ENCODE data around the gene RAX. TPM values are rescaled to one million over a fixed set of nuclear protein-coding genes. Genes with fewer than 3 reads are reported as not detected.

RAX gene
- total RNA-seq, 1 experiment from 2014 or later, result 0.37 TPM

DNA sequence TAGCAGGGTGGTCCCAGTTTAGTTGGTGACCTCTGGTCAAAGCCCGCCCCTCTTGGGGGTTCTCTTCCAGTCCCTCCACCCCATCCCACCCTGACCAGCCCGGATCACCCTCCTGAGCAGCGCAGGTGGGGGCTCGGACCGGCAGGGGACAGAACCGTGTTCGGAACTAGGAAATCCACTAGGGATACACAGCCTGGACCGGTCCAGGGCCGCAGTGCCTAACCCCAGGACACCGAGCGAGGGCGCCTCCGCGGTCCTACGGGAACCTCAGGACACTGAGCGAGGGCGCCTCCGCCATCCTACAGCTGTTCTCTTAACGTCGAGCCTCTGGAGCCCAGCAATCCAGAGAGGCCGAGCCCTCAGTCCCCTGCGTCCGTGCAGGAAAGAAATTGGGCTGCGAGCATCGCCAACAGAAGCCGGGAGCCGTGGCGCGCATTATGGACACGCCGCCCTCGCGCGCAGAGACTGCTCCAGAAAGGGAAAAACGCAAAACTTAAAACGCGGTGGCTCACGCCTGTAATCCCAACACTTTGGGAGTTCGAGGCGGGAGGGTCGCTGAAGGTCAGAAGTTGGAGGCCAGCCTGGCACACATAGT is 8.5 kb downstream of the RAX start:
- Mint-ChIP-seq H3K27me3 (ENCODE audit: low read depth) (peaks cover 98% of the 10 kb centered on the region), H3K36me3 (ENCODE audit: insufficient read depth in 1 of 3, low read depth in 3 of 3) (no peaks in the 10 kb centered on the region; a peak in 1 of 7 replicates), H3K9me3 (peaks cover 0 to 3% of the 10 kb centered on the region in 2 experiments; a peak in 3 of 5 replicates), H3K4me1 (peaks cover 24 to 29% of the 10 kb centered on the region in 2 experiments), H3K27ac (no peak overlapping the region), H3K4me3 (peak overlapping the region; percentile 54 to 77)
- H4K8ac ChIP-seq (replicated peaks; ENCODE audit: insufficient read length, low read depth, low read length), result no peak overlapping the region
- DNase-seq, result no peak
- peak overlapping the region; percentile 66 for H3K4me2 ChIP-seq (ENCODE audit: insufficient read depth, insufficient read length, low read length)
- no peak overlapping the region for H3K27ac ChIP-seq (ENCODE audit: insufficient read length, low read depth, low read length)
- H3K27me3 ChIP-seq (ENCODE audit: insufficient read depth, low read length), result peaks cover 65% of the 10 kb centered on the region
- H3K14ac ChIP-seq (ENCODE audit: insufficient read depth, low read length), result no peak overlapping the region
- no peak overlapping the region for H4K5ac ChIP-seq (ENCODE audit: insufficient read length, low read depth, low read length)
- peaks cover 14% of the 10 kb centered on the region for H3K23me2 ChIP-seq (ENCODE audit: insufficient read length, low read depth, low read length, poor library complexity, severe bottlenecking)
- H2BK20ac ChIP-seq (ENCODE audit: low read depth, low read length, poor library complexity, severe bottlenecking), result no peak overlapping the region
- H4K20me1 ChIP-seq (ENCODE audit: control insufficient read depth, insufficient read depth, insufficient read length), result no peaks in the 10 kb centered on the region
- H3K79me1 ChIP-seq (ENCODE audit: insufficient read depth, low read depth, low read length, poor library complexity, severe bottlenecking), result no peaks in the 10 kb centered on the region
- H2BK12ac ChIP-seq (ENCODE audit: insufficient read length, low read depth, low read length), result no peak overlapping the region
- no CpG with 5 or more reads among the region's 41 CpGs for WGBS (ENCODE audit: extremely low coverage, insufficient read length, low lambda C conversion rate)
- H3T11ph ChIP-seq (ENCODE audit: low read length), result no peak overlapping the region
- TF ChIP-seq, protein P1, sequence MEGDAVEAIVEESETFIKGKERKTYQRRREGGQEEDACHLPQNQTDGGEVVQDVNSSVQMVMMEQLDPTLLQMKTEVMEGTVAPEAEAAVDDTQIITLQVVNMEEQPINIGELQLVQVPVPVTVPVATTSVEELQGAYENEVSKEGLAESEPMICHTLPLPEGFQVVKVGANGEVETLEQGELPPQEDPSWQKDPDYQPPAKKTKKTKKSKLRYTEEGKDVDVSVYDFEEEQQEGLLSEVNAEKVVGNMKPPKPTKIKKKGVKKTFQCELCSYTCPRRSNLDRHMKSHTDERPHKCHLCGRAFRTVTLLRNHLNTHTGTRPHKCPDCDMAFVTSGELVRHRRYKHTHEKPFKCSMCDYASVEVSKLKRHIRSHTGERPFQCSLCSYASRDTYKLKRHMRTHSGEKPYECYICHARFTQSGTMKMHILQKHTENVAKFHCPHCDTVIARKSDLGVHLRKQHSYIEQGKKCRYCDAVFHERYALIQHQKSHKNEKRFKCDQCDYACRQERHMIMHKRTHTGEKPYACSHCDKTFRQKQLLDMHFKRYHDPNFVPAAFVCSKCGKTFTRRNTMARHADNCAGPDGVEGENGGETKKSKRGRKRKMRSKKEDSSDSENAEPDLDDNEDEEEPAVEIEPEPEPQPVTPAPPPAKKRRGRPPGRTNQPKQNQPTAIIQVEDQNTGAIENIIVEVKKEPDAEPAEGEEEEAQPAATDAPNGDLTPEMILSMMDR (conservative IDR thresholded peaks at IDR 0.05), result peak; percentile 23; the same call in 1 of the 3 replicates
- H3K9me3 ChIP-seq (ENCODE audit: control insufficient read depth, low read depth, low read length), result no peaks in the 10 kb centered on the region
- H3K79me2 ChIP-seq (ENCODE audit: insufficient read depth, low read length), result no peaks in the 10 kb centered on the region
- no peak overlapping the region for H2BK5ac ChIP-seq (ENCODE audit: insufficient read length, low read length)
- H3K4me1 ChIP-seq (ENCODE audit: insufficient read depth, low read length), result peaks cover 4% of the 10 kb centered on the region; the same call in 1 of the 2 replicates
- H3K23ac ChIP-seq (ENCODE audit: insufficient read length, low read depth, low read length), result no peak overlapping the region
- H2BK120ac ChIP-seq (ENCODE audit: low read depth, low read length, poor library complexity, severe bottlenecking), result no peak overlapping the region
- H2AK5ac ChIP-seq (ENCODE audit: insufficient read length, low read length), result no peak overlapping the region
- H3K18ac ChIP-seq (ENCODE audit: insufficient read length, low read depth, low read length), result no peak overlapping the region
- no peak overlapping the region for H4K91ac ChIP-seq (ENCODE audit: insufficient read length, low read depth, low read length)
- no peak overlapping the region for H3K56ac ChIP-seq (ENCODE audit: insufficient read length, low read depth, low read length)
- H3K9ac ChIP-seq (ENCODE audit: extremely low read depth, insufficient read length, low read length), result no peak overlapping the region
- no peak overlapping the region for H2AFZ ChIP-seq (ENCODE audit: low read length)
- H3K4ac ChIP-seq (ENCODE audit: low read depth, low read length), result no peak overlapping the region
- no peak overlapping the region for H2BK15ac ChIP-seq (ENCODE audit: low read depth, low read length)
